OCI-M2 (cell line): ENCODE results near the gene HIGD1C.

ENCODE experiments used
- DNase-seq: peaks from one replicate; lab custom pipeline; 2025; ENCODE audit not compliant: unreplicated experiment; lab: John Stamatoyannopoulos, UW

HIGD1C gene

GRCh38 chr12:50981319-50982239, 29.2 kb downstream of the HIGD1C start:
- no peak for DNase-seq

- DNase-seq: no peak
Measured at GRCh38 chr12:50984586-50985298, 32.4 kb downstream of the HIGD1C start.

GRCh38 chr12:50985322-50985721, 33.0 kb downstream of the HIGD1C start:
- no peak for DNase-seq

GRCh38 chr12:50986966-50987737, 34.8 kb downstream of the HIGD1C start:
- DNase-seq: no peak

- DNase-seq: no peak
Measured at GRCh38 chr12:50988051-50988450, 35.7 kb downstream of the HIGD1C start.

GRCh38 chr12:50988871-50989270, 36.5 kb downstream of the HIGD1C start:
- DNase-seq: no peak

- DNase-seq: no peak
Measured at GRCh38 chr12:50990147-50990727, 37.9 kb downstream of the HIGD1C start.

- no peak for DNase-seq
Measured at GRCh38 chr12:50990791-50991190, 38.4 kb downstream of the HIGD1C start.

GRCh38 chr12:50991291-50991690, 38.9 kb downstream of the HIGD1C start:
- DNase-seq: no peak

GRCh38 chr12:50992819-50993218, 40.5 kb downstream of the HIGD1C start:
- DNase-seq: no peak

- no peak for DNase-seq
Measured at GRCh38 chr12:50999093-50999492, 46.7 kb downstream of the HIGD1C start.

GRCh38 chr12:51000245-51000644, 47.9 kb downstream of the HIGD1C start:
- no peak for DNase-seq

GRCh38 chr12:51001799-51002198, 49.5 kb downstream of the HIGD1C start:
- no peak for DNase-seq

- DNase-seq: no peak
Measured at GRCh38 chr12:51004504-51004903, 52.2 kb downstream of the HIGD1C start.

GRCh38 chr12:51005030-51005429, 52.7 kb downstream of the HIGD1C start:
- no peak for DNase-seq

- no peak for DNase-seq
Measured at GRCh38 chr12:51005671-51006070, 53.3 kb downstream of the HIGD1C start.

GRCh38 chr12:51008329-51009055, 56.1 kb downstream of the HIGD1C start:
- no peak for DNase-seq

GRCh38 chr12:51009056-51009440, 56.7 kb downstream of the HIGD1C start:
- no peak for DNase-seq

GRCh38 chr12:51011955-51012354, 59.6 kb downstream of the HIGD1C start:
- DNase-seq: no peak

GRCh38 chr12:51012570-51013236, 60.4 kb downstream of the HIGD1C start:
- no peak for DNase-seq
